ENCODE results near the gene FRRS1.
"Not testable (repeated sequence)": the region's sequence is repeated elsewhere in the genome, so short reads cannot be mapped to it uniquely, and the experiment has no call there.

Gene FRRS1

GRCh38 chr1:99766378-99766800, at the start of gene FRRS1:
FRRS1 (minus strand) TSS chr1:99766635; CDS start chr1:99748768, 17,867 bp downstream.
- DNase-seq = peak; percentile 17 to 36

- DNase-seq = no peak
These were observed 48.0 kb upstream of the FRRS1 start for GRCh38 chr1:99814373-99814900.

GRCh38 chr1:99811747-99812146, 45.3 kb upstream of the FRRS1 start:
- DNase-seq = no peak

GRCh38 chr1:99811075-99811474, 44.6 kb upstream of the FRRS1 start:
- no peak for DNase-seq

GRCh38 chr1:99808391-99809115, 42.1 kb upstream of the FRRS1 start:
- peak; percentile 4 to 67 for DNase-seq

GRCh38 chr1:99806882-99807281, 40.4 kb upstream of the FRRS1 start:
- no peak for DNase-seq

GRCh38 chr1:99801584-99801983, 35.1 kb upstream of the FRRS1 start:
- no peak for DNase-seq

- DNase-seq = not testable (repeated sequence)
These were observed 27.4 kb upstream of the FRRS1 start for GRCh38 chr1:99793861-99794260.

GRCh38 chr1:99789715-99790114, 23.3 kb upstream of the FRRS1 start:
- no peak for DNase-seq

- no peak for DNase-seq
These were observed 22.5 kb upstream of the FRRS1 start for GRCh38 chr1:99788896-99789295.

- DNase-seq = no peak
These were observed 20.5 kb upstream of the FRRS1 start for GRCh38 chr1:99786751-99787501.

- no peak for DNase-seq
These were observed 18.4 kb upstream of the FRRS1 start for GRCh38 chr1:99784809-99785255.

- no peak for DNase-seq
These were observed 17.7 kb upstream of the FRRS1 start for GRCh38 chr1:99784143-99784542.

- no peak for DNase-seq
These were observed 16.5 kb upstream of the FRRS1 start for GRCh38 chr1:99782920-99783319.

GRCh38 chr1:99782397-99782796, 16.0 kb upstream of the FRRS1 start:
- no peak for DNase-seq

GRCh38 chr1:99781798-99782197, 15.4 kb upstream of the FRRS1 start:
- no peak for DNase-seq

GRCh38 chr1:99777752-99778151, 11.3 kb upstream of the FRRS1 start:
- no peak for DNase-seq

- no peak for DNase-seq
These were observed 9.7 kb upstream of the FRRS1 start for GRCh38 chr1:99776120-99776519.

- DNase-seq = no peak
These were observed 6.4 kb upstream of the FRRS1 start for GRCh38 chr1:99772809-99773208.

GRCh38 chr1:99771513-99771918, 5.1 kb upstream of the FRRS1 start:
- no peak for DNase-seq

GRCh38 chr1:99768524-99769245, 2.2 kb upstream of the FRRS1 start:
- DNase-seq = no peak

- no peak for DNase-seq
These were observed 1.7 kb upstream of the FRRS1 start for GRCh38 chr1:99768104-99768503.

GRCh38 chr1:99764909-99765308, 1.5 kb downstream of the FRRS1 start:
- no peak for DNase-seq
